T-helper 2 cell (primary cell): Measurements from ENCODE around the gene SRCIN1.
"Not testable (repeated sequence)": the region's sequence is repeated elsewhere in the genome, so short reads cannot be mapped to it uniquely, and the experiment has no call there.

Source experiments
- DNase-seq, 5 experiments: peaks; one replicate each; pipeline versions ENCODE4 v3.0.0 to v3.0.0-alpha.2; 2012 to 2022

SRCIN1 gene

DNA sequence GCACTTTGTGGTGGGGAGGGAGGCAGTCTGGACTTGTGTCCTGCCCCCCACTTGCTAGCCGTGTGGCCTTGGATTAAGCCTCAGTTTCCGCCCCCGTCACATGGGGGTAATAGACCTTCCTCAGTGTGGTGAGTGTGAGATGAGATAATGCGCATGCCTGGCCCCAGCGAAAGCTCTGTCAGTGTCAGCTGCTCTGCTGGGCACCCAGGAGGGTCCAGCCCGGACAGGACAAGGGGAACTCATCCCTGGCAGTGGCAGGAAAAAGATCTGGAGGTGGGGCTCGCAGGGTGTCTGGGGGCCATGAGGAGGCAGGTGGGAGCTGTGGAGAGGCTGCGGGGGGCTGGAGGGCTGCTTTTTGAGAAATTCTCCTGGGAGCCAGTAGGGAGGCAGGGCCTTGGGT lies 63.5 kb downstream of the SRCIN1 start:
- DNase-seq, result no peak

DNA sequence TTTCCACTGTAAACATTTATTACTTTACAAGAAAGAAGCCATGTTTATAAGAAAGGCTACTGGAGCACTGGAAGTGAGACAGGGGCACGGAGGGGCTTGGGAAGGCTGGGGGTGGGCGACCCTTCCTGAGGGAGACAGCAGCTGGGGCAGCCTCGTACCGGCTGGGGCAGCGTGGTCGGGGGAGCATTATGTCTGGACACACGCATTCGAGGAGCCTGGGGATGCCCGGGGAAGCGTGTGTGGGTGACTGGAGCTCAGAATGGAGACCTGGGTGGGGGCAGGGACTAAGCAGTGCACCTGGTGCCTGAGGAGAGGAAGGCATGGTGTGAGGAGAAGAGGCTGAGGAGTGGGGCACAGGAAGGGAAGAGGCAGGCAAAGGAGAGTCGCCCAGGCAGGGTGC lies 64.5 kb downstream of the SRCIN1 start:
- no peak for DNase-seq

DNA sequence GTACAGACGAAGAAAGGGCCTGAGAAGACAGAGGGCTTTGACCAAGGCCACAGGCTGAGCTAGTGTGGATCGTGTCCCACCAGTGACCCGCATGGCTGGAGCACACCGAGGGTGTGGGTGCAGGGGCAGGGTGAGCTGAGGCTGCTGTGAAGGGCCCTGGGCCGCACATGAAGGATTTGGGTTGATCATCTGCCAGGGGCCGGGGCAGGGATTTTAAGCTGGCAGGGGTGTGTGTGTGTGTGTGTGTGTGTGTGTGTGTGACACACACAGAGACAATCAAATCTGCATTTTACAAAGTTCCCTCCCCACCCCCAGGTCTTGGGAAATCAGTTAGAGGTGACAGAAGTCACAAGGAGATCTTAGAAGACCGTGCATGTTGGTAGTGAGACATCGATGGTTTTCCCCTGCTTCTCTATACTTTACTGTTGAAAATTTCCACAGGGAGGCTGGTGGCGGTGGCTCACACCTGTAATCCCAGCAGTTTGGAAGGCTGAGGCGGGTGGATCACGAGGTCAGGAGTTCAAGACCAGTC lies 65.2 kb downstream of the SRCIN1 start:
- no peak for DNase-seq

DNA sequence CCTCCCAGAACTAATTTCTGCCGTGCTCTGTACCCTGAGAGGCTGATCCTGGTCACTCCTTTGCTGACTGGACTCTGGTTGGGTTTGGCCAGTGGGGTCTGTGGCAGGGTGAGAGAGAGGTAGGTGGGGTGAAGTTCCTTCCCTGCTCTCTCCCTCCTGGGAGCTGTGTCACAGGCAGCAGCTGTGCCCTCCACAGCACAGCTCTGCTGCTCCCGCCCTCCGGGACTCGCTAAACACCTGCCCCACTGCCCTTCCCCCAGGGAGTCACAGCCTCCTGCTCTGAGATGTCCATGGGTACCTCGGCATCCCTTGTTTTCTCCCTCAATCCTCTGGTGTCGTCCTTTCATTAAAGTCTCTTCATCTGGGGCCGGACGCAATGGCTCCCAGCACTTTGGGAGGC lies 66.4 kb downstream of the SRCIN1 start:
- DNase-seq, result no peak

DNA sequence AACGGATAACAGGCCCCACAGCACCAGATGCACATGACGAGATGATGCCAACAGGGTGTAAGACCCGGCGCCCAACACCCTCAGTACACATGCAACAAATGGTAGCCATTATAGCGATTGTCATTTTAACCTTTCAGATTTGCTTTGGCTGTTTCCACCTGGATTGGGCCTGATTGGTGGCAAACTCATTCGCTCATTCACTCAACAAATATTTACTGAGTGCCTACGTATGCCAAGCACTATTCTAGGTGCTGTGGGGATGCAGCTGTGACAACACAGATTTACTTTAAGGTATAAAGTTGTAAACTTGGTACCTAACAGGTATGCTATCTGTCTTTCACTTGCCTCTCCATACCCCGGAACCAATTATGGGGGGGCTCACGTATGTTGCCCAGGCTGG lies 66.8 kb downstream of the SRCIN1 start:
- no peak for DNase-seq

DNA sequence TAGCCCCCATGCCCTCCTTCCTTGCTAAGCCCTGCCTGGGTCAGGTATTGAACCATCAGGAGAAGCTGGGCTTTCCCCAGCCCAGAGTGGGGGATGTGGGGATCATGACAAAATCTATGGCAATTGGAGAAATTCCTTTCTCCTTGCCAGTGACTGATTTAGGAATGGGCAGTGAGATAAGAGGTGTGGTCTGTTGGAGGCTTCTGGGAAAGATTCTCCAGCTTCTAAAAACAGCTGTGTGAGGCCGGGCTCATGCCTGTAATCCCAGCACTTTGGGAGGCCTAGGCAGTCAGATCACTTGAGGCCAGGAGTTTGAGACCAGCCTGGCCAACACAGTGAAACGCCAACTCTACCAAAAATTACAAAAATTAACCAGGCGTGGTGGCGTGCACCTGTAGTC lies 69.1 kb downstream of the SRCIN1 start:
- DNase-seq, result no peak

DNA sequence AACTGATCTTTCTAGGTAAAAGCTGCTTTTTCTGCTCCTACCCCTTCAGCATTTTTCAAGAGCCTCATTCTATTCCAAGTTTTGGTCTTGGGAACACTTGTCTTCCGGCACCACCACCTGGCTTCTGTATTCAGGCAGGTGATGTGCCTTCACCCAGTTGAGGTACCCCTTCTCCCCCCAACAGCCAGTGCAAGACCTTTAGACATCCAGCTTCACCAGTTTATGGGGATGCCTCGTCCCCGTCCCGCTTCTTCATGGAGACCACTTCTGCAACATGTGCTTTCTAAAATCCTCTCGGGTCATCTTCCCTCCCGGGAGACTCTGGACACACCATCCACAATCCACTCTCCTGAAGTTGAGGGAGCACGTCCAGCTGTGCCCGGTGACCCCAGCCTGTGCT lies 69.9 kb downstream of the SRCIN1 start:
- no peak for DNase-seq

DNA sequence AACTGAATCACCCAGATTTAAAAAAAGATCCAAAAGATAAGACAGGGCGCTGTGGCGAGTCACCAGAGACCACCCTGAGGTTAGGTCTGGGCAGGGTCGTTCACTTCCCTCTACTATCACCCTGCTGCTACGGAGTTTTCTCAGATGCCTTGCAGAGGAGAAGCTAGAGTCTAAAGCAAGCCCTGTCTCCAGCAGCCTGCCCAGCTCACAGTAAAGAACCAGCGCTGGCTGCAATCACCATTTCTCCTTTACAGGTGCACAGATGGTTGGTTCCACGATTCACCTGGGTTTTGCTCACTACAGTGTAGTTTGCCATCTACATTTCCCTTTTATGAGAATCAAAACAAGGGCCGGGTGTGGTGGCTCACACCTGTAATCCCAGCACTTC lies 71.3 kb downstream of the SRCIN1 start:
- DNase-seq, result no peak

DNA sequence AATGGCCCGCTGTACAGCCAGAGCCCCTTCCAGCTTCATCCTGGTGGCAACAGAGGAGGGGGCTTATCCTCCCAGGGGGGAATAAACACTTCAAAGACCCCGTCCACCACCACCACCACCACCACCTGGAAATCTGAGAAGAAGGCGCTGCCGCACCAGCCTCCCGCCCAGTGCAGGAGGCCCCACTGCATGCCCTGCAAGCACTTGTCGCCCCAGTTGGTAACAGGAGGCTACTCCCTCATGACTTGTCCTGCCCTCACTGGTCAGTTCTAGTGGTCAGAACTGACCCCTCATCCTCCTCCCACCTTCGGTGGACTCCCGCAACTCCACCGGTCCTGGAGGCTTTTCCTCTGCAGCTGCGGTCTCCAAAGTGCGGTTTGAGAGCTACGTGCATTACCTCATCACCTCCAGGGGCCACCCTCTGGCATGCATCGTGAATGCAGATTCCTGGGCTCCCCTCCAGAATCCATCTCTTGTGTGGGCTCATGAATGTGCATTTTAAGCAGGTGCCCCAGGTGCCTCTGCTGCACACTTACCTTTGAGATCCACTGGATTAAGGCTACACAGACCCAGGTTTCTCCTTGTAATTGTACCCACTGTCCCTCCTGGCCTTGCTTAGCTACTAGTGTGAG lies 71.8 kb downstream of the SRCIN1 start:
- no peak for DNase-seq

DNA sequence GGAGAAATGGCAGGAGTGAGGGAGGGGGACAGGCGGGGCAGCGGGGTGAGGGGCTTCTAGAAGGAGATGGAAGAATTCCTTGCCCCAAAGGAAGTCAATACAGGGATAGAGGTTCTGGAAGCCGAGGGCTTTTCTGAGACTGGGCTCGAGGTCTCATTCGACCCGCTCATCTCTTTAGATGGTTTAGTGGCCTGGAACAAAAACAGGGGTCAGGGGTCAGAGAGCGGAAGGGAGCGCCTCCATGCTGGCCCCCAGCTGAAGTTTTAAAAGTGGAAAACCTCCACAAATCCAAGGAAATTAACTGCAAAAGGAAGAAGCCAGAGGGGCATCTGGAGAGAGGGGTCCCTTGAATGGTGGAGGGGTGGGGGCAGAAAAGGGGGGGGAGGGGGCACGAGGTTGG lies 72.5 kb downstream of the SRCIN1 start:
- no peak for DNase-seq

DNA sequence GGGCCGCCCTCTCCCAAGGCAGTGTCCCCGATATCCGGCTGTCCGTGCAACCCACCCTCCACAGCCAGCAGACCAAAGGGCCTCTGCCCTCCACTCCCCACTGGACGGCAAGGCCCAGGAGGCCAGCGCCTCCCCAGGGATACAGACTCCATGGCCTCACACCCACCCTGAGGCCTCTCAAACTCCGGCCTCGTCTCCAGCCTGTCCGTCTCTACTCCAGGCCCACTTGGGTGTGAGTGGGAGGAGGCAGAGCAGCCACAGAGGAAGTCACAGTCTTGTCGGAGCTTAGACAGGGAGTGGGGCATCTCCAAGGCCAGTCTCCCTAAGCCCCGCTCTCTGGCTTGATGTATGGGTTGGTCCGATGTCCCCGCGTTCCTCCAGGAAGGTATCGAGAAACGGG lies 73.3 kb downstream of the SRCIN1 start:
- DNase-seq, result no peak

DNA sequence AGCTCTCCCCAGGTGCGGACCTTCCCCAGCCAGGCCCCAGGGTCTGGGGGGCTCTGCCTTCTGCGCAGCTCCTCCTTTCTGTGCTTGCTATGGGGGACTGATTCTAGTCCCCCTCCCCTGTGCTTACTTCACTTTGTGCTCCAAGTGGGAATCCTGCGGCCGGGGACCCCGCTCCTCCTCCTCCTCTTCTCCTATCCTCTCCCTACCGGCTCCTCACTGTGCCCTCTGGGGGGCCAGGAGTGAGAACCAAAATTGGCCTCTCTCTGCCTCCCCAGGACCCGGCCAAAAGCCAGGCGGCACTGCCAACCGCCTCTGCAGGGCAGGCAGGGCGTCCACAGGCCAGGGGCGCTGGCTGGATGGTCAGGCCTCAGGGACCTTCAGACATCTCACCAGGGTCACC lies 74.0 kb downstream of the SRCIN1 start:
- DNase-seq, result not testable (repeated sequence)

DNA sequence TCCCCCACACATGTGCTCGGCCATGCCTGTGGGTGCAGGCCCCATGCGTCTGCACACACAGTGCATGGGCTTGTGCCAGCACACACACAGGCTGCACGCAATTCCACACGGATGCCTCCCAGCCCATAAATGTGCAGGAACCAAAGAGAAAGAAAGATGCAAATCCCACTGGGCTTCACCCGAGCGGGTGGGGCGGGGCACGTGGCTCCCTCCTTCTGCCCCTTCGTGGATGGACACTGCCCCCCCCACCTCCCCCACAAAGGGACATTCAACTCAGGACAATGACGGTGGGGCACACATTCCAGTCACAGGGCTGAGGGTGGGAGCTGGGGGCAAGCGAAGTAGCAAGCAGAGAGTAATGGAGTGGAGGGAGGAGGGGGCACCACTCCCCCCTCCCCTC lies 74.9 kb downstream of the SRCIN1 start:
- DNase-seq, result not testable (repeated sequence)

DNA sequence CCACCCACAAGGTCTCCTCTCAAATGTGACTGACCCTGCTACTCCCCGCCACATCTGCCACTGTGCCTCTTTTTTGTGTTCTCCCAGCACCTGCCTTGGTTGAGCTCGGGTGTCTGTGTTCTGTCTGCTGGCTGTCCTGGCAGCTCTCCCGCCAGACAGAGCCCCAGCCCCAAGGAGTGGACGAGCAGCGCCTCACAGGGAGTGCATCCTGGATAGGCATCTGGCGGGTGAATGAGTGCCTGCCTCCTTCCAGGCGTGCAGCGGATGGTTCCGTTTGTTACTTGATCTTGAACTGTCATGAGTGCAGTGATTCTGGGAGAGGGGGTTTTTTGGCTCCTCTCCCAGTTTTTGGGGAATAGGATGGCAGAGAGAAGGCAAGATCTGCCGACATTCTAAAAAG lies 77.6 kb downstream of the SRCIN1 start:
- DNase-seq, result not testable (repeated sequence)

DNA sequence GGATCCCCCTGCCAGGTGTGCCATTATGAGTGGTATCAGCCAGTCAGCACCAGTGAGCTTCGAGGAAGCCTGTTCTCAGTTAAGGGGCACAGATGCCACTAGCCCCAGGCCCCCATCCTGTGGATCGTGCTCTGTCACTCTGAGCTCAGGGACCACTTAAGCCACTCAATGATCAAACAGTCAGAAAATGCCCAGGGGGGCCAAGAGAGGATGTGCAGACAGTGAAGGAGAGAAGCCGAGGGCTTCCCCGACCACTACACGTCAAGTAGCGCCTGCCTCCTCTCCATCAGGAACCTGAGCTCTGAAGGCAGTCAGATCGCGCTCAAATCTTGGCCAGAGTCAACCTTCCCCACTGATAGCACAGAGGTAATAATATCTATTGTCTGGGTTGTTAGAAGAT lies 79.2 kb downstream of the SRCIN1 start:
- DNase-seq, result not testable (repeated sequence)

DNA sequence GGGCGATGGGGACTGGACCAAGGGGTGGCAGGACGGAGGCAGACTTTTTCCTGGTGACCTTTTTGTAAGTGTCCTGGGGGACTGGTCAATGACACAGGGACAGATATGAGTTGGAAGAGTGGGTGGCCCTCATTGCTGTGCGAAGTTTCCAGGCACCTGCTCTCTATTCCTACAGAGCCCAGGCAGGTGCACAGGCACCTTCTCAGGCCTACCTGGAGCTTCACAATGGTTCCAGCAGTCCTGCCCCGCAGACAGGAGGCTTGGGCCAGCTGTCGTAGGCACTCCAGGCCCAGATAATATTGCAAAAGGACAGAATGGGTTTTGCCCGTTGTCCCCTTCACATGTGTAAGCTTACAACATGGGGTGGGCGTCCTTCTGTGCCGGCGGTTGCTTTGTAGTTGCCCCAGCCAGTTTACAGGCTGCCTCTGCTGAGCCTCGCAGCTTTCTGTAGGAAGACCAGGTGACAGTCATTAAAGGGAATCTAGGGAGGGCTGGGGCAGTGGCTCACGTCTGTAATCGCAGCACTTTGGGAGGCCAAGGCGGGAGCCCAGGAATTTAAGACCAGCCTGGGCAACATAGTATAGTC lies 93.2 kb downstream of the SRCIN1 start:
- no peak for DNase-seq

DNA sequence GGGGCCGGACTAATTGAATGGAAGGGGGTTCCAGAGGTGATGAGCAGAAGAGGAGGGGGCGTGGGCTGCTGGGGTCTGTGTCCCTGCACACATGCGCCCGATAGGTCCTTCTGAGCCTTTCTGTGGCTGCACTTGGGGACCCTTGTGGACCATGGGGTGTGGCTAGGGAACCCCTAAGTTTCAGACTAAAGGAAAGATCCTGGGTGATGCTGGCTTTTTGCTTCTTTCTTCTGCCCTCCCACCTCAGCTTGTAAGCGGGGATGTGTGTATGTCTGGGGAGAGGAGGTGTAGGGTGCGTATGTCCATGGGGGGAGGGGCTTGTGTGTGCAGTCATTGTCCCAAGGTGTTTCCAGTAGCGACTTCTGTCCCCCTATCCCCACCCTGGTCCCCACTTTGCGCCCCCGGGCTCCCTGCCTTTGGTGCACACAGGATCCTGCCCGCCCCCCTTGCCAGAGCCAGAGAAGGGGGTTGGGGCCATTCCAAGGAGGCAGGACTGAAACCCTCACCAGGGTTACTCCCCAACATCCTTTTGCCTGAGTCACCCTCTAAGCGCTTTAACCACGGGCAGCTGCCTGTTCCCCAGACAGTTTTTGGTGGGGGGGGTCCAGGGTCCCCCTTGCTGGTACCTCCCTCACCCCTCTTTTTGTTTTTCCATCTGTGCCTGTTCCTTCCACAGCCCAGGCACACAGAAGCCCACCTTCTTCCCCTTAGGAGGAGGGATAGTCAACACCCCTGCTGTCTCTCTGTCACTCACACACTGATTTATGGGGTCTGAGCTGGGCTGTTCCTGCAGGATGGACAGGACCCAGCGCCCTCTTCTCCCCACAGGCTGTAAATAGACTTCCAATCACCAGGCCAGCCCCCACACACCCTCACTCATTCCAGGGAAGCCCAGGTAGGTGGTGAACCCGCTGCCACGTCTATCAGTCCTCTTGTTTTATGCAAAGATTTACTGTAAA lies 94.3 kb downstream of the SRCIN1 start:
- no peak for DNase-seq

DNA sequence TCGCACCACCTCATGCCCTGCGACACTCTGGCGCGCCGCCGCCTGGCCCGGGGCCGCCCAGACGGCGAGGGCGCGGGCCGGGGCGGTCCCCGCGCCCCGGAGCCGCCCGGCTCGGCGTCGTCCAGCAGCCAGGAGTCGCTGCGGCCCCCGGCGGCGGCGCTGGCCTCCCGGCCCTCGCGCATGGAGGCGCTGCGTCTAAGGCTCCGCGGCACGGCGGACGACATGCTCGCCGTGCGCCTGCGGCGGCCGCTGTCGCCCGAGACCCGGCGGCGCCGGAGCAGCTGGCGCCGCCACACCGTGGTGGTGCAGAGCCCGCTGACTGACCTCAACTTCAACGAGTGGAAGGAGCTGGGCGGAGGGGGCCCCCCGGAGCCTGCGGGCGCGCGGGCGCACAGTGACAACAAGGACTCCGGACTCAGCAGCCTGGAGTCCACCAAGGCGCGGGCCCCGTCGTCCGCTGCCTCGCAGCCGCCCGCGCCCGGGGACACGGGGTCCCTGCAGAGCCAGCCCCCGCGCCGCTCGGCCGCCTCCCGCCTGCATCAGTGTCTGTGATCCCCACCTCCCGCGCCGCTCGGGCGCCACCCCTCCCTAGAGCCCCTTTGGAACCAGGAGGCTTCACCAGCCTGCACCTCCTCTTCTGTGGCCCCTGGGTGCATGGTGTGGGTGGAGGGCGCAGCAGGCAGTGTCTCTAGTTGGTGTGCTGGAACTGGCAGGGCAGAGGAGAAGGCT lies 95.2 kb downstream of the SRCIN1 start:
- peak in 1 of 5 experiments; percentile 11 for DNase-seq

DNA sequence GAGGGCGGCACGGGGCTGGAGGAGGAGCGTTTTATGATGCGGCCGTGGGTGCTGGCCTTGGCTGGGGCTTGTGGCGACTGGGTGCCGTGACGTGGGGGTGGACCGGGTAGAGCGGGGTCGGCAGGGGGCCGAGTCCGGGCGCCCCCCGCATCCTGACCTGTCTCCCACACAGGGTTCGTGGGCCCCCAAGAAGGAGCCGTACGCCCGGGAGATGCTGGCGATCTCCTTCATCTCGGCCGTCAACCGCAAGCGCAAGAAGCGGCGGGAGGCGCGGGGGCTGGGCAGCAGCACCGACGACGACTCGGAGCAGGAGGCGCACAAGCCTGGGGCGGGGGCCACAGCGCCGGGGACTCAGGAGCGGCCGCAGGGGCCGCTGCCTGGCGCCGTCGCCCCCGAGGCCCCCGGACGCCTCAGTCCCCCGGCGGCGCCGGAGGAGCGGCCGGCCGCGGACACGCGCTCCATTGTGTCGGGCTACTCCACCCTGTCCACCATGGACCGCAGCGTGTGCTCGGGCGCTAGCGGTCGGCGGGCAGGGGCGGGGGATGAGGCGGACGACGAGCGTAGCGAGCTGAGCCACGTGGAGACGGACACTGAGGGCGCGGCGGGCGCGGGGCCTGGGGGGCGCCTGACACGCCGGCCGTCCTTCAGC lies 95.9 kb downstream of the SRCIN1 start:
- no peak for DNase-seq

DNA sequence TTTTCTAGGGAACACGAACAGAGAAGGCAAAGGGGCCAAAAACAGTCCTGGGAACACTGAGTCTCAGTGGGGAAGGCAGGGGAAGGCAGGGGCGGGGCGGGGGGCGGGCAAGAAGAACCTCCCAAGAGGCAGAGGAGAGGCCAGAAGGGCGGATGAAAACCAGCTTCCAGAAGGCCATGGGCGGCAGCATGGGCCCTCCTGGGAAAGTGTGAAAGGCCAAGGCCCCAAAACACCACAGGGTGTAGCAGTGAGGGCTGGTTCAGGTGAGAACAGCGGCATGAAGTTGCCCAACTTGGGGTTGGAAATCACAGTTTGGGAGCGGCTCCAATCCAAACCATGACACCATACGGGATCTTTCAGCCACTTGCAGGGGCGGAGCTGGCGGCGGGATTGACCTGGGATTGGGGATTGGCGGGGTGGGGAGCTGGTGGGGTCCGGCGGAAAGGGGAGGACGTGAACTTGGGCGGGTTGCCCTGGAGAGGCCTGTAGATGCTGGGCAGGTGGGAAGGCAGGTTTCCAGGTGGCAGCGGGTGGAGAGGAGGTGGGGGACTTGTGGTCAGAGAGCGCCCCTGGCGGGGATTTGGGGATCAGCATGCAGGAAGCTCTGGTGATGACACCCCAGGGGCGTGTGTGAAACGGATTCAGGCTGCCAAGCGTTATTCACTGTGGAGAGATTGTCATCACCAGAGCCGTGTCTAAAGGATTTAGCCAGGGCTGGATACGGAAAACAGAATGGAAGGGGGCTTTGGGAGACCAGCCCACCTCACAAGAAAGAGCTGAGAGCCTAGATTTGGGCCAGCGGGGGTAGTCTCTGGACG lies 96.6 kb downstream of the SRCIN1 start:
- peak; percentile 19 to 68 (median 62) for DNase-seq

DNA sequence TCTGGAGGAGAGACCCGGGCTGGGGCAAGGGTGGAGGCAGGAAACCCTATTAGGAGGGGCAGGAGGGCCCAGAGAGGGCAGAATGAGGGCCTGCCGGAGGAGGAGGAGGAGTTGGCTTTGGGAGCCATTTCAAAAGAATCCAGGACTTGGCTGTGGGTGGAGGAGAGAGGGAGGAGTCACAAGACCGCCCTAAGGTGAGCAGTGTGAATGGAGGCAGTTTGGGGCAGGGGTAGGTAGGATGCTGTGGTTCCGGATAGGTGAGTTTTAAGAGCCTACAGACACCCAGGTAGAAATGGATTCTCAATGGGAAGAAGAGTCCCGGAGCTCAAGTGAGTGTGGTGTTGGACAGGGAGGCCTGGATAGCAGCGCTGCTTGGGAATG lies 97.2 kb downstream of the SRCIN1 start:
- DNase-seq, result no peak
